Stimulated activated CD4-positive, alpha-beta T cell treated with anti-CD3 and anti-CD28 coated beads, TNF-alpha, amount 100 ng/mL, for 1 hour (primary cell): ENCODE data around the gene PRKCH.

ENCODE experiments used
- DNase-seq, 3 donors: peaks; one replicate each; pipeline ENCODE4 v3.0.0-alpha.2; 2020; ENCODE audit warnings: low read depth in 3 of 3, low spot score in 1 of 3

The PRKCH gene

DNA sequence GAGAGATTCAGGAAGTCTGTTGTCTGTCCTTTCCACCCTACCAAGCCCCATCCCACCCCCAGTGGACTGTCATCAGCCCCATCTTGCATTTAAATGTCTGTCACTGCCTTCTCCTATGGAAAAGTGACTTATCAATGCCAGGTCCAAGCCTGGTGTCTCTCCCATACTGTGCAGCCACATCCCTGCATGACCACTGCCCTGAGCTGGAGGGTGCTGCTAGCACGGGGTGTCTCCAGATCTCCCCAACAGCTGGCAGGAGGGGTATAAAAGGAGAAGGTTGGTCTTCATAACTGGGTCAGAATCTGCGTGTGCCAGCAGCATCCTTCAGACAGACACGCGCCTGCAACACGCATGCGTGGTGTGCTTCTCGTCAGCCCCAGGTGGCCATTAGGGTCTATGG, 219.6 kb downstream of the PRKCH start:
- no peak for DNase-seq

DNA sequence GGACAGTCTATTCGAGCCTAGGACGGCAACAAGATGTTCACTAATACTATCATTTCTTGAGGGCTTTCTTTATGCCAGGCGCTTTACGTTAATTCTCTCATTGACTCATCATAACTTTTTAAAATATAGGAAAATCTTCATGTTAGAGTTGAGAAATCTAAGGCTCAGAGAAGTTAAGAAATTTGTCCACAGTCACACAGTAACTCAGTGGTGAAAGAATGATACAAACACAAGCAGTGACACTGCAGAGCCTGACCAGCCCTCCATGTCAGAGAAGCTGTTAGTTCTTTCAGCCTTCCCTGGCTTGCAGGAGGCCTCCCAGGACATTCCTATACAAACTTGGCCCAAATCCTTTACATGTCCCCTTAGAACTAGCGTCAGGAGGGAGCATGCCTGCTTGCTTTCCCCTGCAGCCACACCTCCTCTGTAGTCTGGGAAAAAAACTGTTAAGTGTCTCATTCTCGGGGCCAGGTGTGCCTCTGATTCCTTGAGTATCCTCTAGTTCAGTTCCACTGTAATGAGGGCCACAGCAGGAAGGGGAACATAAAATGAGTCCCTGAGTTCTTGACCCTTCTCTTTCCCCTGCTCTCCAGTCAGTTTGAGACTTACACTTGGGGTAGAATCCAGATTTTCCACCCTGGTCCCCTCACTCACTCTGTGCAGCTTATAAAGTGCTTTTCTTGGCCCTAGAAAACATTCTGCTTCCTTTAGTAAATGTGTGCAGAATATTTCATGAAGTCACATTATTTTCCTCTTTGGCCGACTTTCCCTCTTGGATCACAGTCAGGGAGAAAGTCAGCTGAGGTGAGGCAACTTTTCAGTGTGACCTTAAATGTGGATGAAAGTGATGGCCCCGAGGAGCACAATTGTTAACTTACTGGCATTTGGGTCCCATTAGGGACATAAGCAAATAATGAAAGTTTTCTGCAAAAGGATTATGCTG, 221.7 kb downstream of the PRKCH start:
- no peak for DNase-seq

DNA sequence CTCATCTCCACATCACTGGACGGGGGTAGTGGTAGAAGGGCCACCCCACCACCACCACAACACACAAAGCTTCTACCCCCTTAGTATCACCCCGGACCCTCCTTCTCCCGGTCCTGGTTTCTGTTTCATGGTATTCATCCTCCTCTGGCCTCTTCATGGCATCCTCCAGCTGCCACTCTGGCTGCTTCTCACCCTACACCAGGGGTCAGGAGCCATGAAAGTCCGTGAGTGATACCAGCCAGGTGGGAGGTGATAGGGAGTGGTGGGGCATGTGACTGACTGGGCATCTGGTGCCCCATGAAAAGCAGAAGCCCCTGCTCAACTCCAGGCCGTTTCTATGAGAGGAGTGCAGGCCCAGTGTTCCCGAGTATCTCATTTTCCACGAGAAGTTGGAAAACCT, 222.6 kb downstream of the PRKCH start:
- no peak for DNase-seq

DNA sequence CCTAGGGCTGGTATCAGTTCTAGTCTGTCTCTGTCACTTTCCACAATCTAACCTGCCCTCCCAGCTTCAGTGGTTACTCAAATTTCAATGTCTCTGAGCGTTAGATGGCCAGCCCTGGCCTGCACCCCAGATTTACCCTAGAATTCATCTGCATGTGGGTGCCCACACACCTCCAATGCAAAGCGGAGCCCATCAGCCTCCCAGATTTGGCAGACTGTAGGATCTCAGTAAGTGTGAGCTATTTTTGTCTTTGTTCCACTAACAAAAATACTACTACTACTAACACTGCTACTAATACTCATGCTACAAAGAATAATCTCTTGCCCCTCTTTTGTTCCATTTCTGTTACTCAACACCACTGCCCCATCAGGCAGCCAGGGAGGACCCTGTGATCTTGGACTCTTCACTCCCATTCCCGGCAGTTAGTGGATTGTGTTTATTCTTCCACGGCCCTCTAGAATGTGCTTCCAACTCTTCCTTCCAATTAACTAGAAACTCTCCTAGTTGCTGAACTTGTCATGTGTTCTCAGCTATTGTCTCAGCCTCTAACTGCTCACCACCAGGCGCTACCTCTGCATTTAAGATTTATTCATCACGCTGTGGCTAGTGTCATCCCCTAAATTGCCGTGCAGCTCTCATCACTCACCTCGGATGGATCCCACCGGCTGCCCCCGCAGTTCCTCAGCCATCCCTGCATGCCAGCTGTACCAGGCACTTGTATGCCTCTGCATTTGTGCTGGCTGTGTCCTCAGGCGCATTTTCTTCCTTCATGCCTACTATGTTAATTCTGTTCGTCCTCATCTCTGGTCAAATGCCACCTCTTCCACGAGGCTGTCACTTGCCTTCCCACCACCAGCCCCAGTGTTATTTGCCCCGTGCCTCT, 223.3 kb downstream of the PRKCH start:
- DNase-seq: no peak

DNA sequence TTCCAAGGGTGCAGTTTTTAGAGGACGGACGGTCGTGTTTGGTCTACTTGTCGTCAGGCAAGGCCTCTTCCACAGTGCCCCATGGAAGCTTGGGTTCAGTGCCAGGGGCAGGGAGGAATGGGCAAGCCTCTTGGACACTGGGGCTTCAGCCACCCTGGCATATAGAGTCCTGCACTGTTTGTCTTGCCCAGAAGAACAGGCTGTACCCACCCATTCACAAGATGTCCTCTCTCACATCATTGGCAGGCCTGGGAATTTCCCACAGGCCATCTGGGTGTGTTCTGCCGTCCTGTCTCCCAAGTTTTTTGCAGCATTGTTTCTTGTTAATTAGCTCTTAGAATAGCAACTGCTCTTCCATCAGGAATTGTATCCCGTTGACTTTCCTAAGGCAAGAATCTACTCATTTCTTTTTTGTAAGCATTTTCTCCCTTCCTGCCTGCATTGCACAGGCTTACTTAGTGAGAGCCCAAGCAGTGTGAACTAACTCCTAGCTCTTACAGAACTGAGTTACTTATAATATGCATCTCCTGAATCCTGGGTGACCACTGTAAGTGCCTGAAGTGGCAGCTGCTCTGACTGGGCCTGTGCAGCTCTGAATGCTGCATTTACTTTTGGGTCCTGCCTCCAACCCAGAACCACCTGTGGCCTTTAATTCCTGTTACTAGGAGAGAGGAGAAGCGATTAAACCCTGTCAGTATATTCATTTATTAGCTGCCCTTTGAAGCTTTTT, 224.5 kb downstream of the PRKCH start:
- DNase-seq: no peak

DNA sequence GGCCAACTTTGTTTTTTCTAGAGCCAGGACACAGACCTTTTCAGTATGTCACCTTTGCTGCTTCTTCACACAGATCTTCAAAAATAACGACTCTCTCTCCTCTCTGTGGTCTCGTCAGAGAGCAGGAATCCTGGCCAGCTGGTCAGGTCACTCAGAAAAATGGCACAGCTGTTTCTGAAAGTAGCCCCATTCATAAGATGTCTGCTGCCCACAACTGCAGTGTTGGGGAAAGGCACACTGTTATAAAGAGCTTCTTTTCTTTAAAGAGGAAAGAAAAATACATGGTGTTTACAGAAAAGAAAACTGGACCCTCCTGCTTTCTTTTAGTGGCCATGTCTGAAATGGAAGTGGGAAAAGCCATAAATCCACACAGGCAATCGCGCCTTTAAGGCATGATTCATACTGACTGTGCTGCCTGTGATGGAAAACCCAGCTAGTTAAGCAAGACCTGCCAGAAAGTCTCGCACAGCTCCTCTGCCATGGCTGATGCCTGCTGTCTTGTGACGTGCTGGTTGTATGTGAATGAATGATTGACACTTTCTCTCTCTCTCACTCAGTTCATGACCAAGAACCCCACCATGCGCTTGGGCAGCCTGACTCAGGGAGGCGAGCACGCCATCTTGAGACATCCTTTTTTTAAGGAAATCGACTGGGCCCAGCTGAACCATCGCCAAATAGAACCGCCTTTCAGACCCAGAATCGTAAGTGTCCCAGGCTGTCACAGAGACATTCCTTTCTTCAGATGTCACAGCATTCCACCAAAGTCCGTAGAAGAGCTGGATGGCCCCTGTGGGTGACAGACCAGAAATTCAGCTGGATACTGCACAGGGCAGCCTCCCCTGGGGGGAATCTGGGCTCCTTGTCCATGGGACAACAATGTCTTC, 226.0 kb downstream of the PRKCH start:
- DNase-seq: no peak

DNA sequence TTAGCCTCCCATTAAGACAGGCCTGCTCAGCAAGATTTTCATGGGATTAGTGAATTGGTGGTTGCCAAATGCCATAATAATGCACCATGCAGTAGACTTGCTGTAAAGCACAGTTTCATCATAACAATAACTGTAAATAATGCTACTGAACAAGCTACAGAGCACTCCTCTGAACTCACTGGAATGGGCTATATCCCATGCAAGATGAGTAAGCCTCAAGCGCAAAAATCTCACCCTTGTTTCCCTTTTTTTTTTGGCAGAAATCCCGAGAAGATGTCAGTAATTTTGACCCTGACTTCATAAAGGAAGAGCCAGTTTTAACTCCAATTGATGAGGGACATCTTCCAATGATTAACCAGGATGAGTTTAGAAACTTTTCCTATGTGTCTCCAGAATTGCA, 228.0 kb downstream of the PRKCH start:
- DNase-seq: no peak

DNA sequence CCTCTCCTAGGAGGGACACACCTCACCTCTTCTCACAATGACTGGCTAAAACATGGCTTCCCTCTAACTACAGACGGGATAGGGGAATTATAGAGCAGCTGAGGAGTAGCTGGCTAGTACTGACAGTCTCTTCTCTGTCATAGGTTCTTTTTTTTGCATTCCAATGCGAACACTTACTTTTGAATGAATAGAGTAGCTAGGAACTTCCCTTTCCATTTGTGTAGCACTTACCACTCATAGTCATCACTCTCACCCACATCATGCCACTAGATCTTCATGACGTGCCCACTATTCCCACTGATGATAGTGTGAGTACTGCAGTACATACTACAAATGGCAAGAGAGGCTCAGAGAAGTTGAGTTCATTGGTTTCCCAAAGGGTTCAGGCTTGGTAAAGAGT, 230.0 kb downstream of the PRKCH start:
- no peak for DNase-seq

DNA sequence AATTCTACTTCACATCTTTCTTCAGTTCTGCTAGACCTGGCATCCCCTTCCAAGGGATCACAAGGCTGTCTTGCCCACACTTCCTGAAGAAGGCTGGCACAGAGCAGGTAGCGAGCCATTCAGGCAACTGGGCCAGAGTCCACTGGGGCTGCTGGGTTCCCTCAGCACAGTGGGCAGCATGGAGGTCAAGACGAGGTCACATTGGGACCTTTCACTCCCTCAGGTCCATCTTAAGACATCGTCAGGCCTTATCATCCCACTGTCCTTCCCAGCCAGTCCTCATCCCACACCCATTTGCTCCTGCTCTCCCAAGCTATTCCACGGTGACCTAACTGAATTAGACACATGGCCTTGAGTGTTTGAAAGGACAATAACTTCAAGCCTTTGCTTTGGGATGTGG, 230.9 kb downstream of the PRKCH start:
- no peak for DNase-seq

DNA sequence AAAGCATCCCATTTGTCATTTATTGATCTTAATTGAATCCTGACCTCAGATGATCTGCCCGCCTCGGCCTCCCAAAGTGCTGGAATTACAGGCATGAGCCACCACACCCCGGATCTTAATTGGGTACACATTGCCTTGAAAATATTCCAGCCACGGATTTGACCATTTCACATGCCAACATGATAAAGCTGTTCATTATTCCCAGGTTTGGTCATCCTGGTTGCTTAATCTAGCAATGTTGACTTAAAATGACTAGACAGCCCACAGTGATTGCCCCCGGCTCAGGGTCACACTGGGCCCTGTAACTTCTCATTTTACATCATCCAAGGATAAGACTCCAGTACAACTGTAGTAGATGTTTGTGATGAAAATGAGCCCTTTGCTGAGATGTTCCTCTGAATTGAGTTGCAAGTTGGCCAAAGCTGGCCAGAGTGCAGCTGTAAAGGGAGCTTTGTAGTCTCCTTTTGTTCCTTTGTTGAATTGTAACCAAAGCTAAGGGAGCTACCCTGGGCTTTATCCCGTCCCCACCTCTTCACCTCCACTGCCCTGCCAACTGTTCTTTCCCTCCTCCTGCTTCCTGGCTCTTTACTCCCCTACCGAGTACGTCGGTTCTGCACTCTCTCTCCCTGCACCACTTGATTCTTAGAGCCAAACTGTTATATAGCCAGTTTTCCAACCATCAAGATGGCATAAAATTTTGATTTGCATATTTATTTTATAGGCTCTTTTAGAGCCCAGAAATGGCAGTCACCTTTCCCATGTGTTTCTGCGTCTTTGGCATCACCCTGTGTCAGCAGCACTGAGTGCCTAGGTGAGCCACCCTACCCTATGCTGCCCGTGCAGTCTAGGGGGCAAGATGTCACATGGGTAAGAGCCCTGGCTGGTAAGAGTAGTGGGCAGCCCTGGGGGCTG, 232.6 kb downstream of the PRKCH start:
- no peak for DNase-seq

DNA sequence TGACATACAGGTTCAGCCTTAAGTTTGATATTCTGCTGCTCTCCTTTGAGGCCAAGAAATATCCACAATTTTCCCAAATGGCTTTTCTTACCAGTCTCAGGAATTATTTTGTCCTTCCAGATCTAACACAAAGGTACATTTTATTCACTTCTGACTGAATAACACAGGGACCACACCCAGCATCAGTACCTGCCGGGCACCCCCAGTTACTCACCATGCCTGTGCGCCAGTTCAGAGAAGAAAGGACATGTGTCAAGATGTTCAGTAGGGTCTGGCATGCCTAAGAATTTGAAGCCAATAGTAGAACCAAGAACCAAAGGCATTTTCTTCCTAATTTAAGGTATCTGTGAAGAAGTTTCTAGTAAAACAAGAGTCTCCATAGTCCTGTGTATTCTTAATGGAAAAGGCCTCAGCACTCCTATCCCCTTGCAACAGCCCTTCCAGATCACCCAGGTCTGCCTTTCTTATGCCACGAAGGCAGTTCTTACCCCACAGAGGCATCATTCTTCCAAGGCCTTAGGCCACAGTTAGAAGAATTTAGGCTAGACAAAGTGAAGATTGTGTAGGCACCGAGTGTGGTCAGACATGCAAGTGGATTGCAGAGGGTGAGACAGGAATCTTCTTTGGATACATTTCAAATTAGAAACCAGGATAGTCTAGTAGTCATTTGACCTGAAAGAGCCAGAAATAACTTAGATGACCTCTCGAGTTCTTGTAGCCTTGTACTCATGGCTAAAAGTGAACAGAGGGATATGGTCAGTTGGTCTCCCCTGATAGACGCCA, 233.9 kb downstream of the PRKCH start:
- DNase-seq: no peak

DNA sequence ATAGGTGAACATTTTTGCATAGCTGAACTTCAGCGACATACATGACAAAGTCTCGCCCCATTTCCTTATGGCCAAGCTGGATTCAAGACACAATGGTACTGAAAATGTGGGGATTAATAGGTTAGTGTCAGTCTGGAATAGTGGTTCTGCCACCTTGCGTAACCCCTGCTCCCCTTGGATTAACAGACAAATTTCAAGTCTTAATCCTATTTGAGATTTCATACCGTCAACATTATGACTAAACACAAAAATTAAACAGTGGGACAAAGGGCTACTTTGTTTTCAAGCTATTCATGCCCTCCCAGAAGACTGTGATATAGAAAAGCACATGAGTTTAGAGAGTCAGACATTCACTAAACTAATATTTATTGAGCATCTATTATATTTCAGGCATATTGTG, 235.1 kb downstream of the PRKCH start:
- no peak for DNase-seq

DNA sequence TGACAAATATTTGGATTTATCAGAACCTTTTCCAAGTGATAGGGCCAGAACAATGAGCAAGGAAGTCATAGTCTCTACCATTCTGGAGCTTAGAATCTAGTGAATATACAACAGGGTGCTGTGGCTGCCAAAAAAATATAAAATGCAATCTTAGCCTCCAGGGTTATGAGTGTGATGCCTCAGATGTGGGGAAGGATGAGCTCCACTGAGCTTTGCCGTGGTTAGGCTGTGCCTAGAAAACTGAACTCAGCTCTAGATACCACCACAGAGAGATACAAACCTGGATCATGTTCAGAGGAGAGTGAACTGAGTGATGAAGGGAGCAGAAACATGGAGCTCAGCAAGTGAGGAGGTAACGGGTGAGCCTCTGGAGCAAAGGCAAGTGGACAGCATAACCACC, 235.9 kb downstream of the PRKCH start:
- DNase-seq: no peak

DNA sequence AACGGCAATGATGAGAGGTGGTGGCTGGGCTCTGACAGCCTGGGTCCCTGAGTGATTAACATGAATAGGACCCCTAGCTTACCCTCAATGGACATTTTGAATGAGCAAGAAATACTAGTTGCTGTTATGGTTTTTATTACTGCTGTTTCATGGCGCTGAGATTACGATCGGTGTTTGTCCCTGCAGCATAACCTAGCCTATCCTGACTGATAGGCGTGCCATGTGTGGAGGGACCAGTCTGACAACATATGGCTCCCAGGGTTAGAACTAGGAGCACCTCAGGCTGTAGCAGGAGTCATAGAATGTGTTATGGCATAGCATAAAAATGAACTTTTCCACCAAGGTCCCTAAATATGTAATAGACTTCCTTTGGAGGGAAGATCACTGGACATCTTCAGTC, 236.5 kb downstream of the PRKCH start:
- no peak for DNase-seq

DNA sequence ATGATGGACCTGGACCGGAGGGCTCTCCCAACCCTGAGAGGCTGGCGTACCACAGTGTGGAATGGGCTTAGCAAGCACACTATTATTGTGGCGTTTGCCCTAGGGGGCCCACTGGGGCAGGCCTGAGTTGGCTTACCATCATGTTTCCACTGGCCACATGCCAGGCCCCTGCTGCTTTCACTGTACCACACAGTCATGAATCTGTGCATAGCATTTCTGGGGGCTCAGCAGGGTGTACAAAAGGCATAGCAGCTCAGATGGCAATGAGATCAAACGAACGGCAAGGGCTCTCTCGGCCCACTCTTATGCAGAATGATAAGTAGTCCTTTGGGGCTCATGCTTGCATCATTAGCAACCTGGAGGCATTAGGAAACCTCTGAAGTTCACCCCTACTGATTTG, 236.9 kb downstream of the PRKCH start:
- no peak for DNase-seq

DNA sequence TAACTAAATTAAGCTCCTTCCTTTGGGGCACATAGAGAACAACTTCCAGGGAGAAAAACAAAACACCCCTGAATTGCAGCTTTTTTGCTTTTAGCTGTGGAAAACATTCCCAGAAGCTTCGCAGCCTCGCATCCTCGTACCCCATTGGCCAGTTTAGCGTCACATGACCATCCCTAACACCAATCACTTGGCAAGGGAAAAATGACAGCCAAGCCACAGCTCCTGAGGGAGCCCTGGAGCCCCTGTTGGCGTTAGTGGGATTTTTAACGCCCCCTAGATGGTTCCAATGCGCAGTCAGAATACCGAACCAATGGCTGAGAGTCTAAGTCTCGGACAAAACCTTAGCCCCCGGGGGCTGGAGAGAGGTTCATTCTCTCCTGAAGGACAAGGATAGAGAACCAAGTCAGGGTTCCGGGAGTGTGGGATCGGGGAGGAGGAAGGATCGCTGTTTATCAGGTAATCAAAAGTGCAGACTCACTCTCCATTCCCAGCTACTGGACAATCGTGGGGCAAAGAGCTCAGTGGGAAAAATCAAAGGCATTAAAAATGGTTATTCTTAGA, 238.3 kb downstream of the PRKCH start:
- no peak for DNase-seq

DNA sequence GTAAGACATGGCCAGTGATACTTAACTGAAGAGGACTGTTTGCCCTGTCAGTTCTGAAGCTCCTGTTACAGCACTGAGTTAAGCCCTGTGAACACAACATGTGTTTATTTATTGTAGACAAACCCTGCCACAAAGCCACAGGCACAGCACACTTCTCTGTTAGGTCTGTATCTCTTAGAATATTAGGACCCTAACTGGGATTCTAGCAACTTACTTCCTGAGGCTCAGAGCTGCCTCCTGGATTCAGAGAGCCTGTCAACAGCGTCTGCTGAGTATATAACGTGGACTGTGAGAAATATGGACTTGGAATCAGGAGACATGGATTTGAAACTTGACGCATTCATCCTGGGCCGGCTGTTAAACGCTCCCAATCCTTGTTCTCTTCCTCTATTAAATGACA, 238.9 kb downstream of the PRKCH start:
- DNase-seq: no peak

DNA sequence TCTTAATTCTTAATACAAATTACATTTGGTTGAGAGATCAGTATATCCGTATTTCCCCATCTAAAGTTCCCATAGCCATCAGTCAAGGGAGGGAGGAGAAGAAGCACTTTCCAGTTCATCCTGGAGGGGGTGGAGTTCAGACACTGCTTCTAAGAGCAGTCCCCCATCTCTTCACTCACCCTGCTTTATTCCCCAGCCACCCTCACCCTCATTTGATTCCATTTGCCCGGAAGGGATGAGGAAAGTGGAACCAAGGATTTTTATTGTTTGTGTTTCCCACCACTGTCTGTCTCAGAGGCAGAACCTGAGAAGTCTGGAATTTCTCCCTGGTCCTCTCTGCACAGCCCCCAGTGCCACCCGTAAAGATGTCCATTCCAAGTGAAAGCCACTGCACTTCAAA, 239.7 kb downstream of the PRKCH start:
- DNase-seq: no peak
